GM18870 (cell line): ENCODE data around the gene SSX1.
"Not testable (repeated sequence)": the region's sequence is repeated elsewhere in the genome, so short reads cannot be mapped to it uniquely, and the experiment has no call there.

ENCODE experiments used
- ATAC-seq: cut with Tn5 transposase; IDR thresholded peaks from one replicate; pipeline ENCODE4 v1.9.1; 2021; ENCODE audit warnings: moderate library complexity; ENCODE audit not compliant: unreplicated experiment

Gene SSX1, protein sequence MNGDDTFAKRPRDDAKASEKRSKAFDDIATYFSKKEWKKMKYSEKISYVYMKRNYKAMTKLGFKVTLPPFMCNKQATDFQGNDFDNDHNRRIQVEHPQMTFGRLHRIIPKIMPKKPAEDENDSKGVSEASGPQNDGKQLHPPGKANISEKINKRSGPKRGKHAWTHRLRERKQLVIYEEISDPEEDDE

DNA sequence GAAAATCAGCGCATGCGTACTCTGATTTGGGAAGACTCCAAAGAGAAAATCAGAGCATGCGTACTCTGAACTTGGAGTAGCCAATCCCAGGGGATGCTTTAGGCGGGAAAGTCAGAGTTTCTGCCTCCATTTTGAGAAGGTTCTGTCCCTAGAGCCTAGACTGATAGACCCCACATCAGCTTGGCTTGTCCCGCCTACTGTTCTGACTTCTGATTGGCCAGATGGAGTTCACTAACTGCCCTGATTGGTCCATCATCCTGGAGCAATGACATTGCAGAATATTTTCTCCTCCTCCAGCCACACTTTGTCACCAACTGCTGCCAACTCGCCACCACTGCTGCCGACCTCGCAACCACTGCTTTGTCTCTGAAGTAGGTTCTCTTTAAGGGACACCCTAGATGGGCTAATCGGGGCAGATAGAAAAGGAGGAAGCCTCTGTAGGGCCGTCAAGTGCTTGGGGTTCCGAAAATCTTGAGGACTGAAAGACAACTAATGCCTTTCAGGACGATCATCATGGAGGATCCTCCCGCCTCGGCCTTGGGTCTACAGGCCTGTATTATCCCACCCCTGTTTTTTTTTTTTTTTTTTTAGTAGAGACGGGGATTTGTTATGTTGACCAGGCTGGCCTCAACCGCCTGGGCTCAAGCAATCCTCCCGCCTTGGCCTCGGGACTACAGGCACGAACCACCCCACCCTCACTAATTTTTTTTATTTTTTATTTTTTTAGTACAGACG lies at the start of gene SSX1:
TSS of gene SSX1 (plus strand) at position 331 of the 735 bp plus-strand sequence. CDS start 1,850 bp downstream, outside the sequence.
- ATAC-seq, result not testable (repeated sequence)

DNA sequence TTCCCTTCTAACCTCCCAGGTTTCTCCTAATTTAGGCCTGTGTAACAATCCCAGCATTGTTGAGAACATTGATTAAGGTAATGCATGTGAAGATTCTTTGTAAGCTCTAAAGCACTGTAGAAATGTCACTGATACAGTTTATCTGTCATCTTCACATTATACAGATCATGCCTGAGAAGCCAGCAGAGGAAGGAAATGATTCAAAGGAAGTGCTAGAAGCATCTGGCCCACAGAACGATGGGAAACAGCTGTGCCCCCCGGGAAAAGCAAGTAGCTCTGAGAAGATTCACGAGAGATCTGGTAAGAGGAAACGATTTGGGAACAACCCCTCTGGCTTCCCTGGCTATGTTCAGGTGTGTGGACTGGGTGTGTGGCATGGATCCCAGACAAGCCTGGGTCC lies 40.9 kb upstream of the SSX1 start:
- not testable (repeated sequence) for ATAC-seq

DNA sequence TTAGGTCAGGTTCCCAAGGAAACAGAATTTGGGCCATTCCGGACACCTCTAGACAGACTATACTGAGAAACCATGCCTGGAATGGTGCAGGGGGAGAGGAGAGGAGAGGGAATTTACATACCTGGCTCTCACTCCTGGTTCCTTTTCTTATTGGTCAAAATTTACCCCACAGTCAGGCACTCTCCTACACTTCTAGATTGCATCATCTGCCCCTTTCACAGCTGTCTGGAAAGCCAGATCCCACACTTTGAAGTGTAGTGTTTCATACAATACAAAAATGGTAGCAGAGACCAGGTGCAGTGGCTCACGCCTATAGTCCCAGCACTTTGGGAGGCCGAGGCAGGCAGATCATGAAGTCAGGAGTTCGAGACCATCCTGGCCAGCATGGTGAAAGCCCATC lies 31.0 kb upstream of the SSX1 start:
- not testable (repeated sequence) for ATAC-seq

DNA sequence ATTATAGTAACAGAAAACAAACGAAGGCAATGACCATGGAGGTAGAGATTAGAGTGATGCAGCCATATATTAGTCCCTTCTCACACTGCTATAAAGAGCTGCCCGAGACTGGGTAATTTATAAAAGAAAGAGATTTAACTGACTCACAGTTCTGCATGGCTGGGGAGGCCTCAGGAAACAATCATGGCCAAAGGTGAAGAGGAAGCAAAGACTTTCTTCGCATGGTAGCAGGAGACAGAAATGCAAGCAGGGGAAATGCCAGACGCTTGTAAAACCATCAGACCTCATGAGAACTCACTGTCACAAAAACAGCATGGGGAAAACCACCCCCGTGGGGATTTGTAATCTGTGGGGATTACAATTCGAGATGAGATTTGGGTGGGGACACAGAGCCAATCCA lies 2.2 kb upstream of the SSX1 start:
- ATAC-seq, result not testable (repeated sequence)

DNA sequence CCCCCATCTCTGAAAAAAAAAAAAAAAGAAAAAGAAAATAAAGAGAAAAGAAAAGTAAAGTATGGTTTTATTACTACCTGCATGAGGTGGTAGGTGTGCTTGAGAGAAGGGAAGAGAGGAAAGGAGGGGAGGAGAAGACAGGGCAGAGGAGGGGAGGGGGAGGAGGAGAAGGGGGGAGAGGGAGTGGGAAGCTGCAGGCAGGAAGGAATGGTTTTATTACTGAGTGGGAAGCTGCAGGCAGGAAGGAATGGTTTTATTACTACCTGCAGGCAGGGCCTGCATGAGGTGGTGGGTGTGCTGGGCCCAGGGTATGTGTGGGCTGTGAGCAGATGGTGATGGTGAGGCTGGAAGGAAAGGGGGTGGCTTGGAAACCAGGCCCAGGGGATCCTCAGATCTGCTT lies 19.2 kb downstream of the SSX1 start:
- ATAC-seq, result not testable (repeated sequence)

DNA sequence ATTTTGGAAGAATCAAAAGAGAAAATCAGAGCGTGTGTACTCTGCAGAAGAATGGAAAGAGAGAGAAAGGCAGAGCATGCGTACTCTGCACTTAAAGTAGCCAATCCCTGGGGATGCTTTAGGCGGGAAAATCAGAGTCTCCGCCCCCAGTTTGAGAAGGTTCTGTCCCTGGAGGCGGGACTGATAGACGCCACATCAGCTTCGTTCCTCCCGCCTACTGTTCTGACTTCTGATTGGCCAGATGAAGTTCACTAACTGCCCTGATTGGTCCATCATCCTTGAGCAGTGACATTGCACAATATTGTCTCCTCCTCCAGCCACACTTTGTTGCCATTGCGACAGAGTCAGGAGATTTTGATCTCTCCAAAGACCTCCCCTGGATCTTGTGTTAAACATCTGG lies 23.8 kb downstream of the SSX1 start:
- ATAC-seq, result no peak

DNA sequence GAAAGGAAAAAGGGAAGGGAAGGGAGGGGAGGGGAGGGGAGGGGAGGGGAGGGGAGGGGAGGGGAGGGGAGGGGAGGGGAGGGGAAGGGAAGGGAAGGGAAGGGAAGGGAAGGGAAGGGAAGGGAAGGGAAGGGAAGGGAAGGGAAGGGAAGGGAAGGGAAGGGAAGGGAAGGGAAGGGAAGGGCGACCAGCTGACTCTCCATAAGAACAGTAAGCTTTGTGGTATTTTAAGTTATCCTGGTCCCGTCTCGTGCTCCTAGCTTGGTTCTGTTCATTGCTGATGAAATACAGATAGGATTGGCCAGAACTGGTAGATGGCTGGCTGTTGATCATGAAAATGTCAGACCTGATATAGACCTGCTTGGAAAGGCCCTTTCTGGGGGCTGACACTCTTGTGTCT lies 25.5 kb downstream of the SSX1 start:
- not testable (repeated sequence) for ATAC-seq

DNA sequence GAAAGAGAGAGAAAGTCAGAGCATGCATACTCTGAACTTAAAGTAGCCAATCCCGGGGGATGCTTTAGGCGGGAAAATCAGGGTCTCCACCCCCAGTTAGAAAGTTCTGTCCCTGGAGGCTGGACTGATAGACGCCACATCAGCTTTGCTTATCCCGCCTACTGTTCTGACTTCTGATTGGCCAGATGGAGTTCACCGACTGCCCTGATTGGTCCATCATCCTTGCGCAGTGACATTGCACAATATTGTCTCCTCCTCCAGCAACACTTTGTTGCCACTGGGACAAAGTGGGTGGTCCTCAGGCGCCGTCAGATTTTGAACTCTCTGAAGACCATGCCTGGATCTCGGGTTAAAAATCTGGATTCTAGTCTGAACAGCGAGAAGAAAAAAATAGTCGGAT lies 51.0 kb downstream of the SSX1 start:
- ATAC-seq, result no peak

DNA sequence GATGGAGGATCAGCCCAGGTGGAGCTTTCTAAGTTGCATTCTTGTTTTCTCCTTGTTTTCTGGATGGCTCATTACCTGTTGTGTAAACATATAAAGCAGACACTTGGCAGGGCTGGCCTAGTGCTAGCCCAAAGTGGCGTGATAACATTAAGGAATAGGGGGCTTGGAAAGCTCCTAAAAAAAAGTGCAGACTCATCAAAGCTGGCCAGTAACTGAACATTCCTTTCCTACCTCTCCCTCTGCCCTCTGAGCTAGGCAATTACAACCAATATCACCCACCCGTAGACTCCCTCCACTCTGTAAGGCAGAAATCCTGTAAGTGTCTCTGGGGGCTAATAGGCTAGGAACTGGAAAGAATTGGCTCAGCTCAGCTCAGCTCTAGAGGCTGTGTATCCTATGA lies 58.8 kb downstream of the SSX1 start:
- ATAC-seq, result not testable (repeated sequence)
